ENCODE data around the gene CFAP46. TPM values are rescaled to one million over a fixed set of nuclear protein-coding genes. Genes with fewer than 3 reads are reported as not detected.

Gene CFAP46
- total RNA-seq, 6 donors from 2014 or later = 0.60 to 28.3 (median 8.0) TPM

- peak in 1 of 2 donors; percentile 49 for DNase-seq
- 56 to 65% methylated on average over 12 to 21 of the region's 28 CpGs for WGBS, 2 donors
- no peak overlapping the region for H3K4me3 ChIP-seq
- H3K27me3 ChIP-seq = no peaks in the 10 kb centered on the region
- no peak overlapping the region for H3K27ac ChIP-seq
- no peaks in the 10 kb centered on the region for H3K4me1 ChIP-seq
- no peaks in the 10 kb centered on the region for H3K36me3 ChIP-seq
- H3K9me3 ChIP-seq = no peaks in the 10 kb centered on the region
- no peak for ATAC-seq (ENCODE audit: low FRiP score in 2 of 2)
- TF ChIP-seq EP300 (IDR thresholded peaks at IDR 0.05) = no peak
- TF ChIP-seq POLR2AphosphoS5 (IDR thresholded peaks at IDR 0.05) = no peak
- TF ChIP-seq CTCF (IDR thresholded peaks at IDR 0.05) = no peak
- TF ChIP-seq POLR2A (IDR thresholded peaks at IDR 0.05) = no peak
Observed at GRCh38 chr10:132813560-132814468, 128.6 kb downstream of the CFAP46 start.

- no peak for TF ChIP-seq POLR2AphosphoS5 (IDR thresholded peaks at IDR 0.05)
- no peak for TF ChIP-seq EP300 (IDR thresholded peaks at IDR 0.05)
- TF ChIP-seq POLR2A (IDR thresholded peaks at IDR 0.05) = no peak
- TF ChIP-seq CTCF (IDR thresholded peaks at IDR 0.05) = no peak
- ATAC-seq (ENCODE audit: low FRiP score in 2 of 2) (no peak), DNase-seq (peak in 1 of 2 donors; percentile 47)
- Histone ChIP-seq H3K27me3 (no peaks in the 10 kb centered on the region), H3K4me3 (no peak overlapping the region), H3K27ac (no peak overlapping the region), H3K4me1 (no peaks in the 10 kb centered on the region), H3K36me3 (no peaks in the 10 kb centered on the region), H3K9me3 (no peaks in the 10 kb centered on the region)
- WGBS, 2 donors = 81 to 88% methylated on average over 5 to 10 of the region's 10 CpGs
Observed at GRCh38 chr10:132813001-132813401, 129.4 kb downstream of the CFAP46 start.

GRCh38 chr10:132812520-132812919, 129.8 kb downstream of the CFAP46 start:
- Histone ChIP-seq H3K36me3 (no peaks in the 10 kb centered on the region), H3K4me1 (no peaks in the 10 kb centered on the region), H3K27me3 (no peaks in the 10 kb centered on the region), H3K27ac (no peak overlapping the region), H3K9me3 (no peaks in the 10 kb centered on the region), H3K4me3 (no peak overlapping the region)
- DNase-seq (no peak), ATAC-seq (ENCODE audit: low FRiP score in 2 of 2) (no peak)
- TF ChIP-seq POLR2A (IDR thresholded peaks at IDR 0.05) = no peak
- TF ChIP-seq EP300 (IDR thresholded peaks at IDR 0.05) = no peak
- no peak for TF ChIP-seq CTCF (IDR thresholded peaks at IDR 0.05)
- no peak for TF ChIP-seq POLR2AphosphoS5 (IDR thresholded peaks at IDR 0.05)
- WGBS, 2 donors = 72% methylated on average over 11 of the region's 11 CpGs; no CpG with 5 or more reads in 1 of the 2 donors

- H3K27me3 ChIP-seq = no peaks in the 10 kb centered on the region
- no peak for ATAC-seq (ENCODE audit: low FRiP score in 2 of 2)
- WGBS, 2 donors = 80 to 91% methylated on average over 16 to 25 of the region's 26 CpGs
Observed at GRCh38 chr10:132811891-132812481, 130.4 kb downstream of the CFAP46 start.

More at GRCh38 chr10:132811891-132812481, 130.4 kb downstream of the CFAP46 start:
- peak in 1 of 2 donors; percentile 74 for DNase-seq
- Histone ChIP-seq H3K9me3 (no peaks in the 10 kb centered on the region), H3K4me1 (no peaks in the 10 kb centered on the region), H3K27ac (no peak overlapping the region), H3K4me3 (no peak overlapping the region), H3K36me3 (no peaks in the 10 kb centered on the region)
- no peak for TF ChIP-seq POLR2AphosphoS5 (IDR thresholded peaks at IDR 0.05)
- no peak for TF ChIP-seq EP300 (IDR thresholded peaks at IDR 0.05)
- TF ChIP-seq CTCF (IDR thresholded peaks at IDR 0.05) = no peak
- no peak for TF ChIP-seq POLR2A (IDR thresholded peaks at IDR 0.05)

Measured in upper lobe of left lung (tissue), 6 donors.